GM18505 (cell line): ENCODE data around the gene TEX54.
"Not testable (repeated sequence)": the region's sequence is repeated elsewhere in the genome, so short reads cannot be mapped to it uniquely, and the experiment has no call there.

Source experiments
- ATAC-seq: cut with Tn5 transposase; IDR thresholded peaks from one replicate; pipeline ENCODE4 v1.9.1; 2021; ENCODE audit not compliant: unreplicated experiment
- POLR2A ChIP-seq: IDR thresholded peaks from 4 replicates; pipeline ENCODE4 v1.6.1; 2011; ENCODE audit warnings: borderline replicate concordance; ENCODE audit not compliant: insufficient read depth, insufficient read length; ENCODE audit errors: extremely low read depth

Gene TEX54

DNA sequence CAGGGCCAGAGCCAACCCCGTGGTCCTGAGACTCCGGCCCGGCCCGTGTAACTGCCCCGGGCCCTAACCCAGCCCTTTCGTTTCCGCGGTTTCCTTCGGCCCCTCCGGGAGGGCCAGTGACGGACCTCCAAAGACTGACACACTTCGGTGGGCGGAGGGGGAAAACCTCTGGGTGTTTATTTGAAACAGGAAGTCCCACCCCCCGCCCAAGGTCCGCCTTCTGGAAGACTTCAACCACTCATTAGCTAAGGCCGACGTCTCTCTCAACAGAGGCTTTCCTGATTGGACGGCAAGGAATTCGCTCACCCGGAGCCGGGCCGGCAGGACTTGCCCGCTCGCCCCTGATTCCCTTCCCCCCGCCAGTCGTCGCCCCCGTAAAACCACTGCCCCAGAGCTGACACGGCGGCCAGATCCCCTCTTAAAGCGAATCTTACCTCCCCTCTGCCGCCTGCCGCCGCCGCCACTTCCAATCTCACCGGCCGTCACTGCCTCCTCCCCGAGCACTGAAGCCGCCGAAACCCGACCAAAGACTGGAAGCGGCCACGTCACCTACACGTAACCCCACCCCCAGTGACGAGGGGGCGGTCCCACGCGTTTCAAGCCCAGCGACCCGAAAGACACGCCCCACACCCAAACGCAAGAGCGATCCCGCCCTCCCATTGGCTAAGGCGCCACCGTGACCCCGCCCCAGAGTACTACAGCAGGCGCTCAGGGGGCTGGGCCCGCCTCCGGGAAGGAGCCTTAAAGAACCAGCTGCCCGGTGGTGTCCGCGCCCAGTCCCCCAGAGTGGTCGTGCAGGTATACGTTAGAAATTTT, 913 bp downstream of the TEX54 start, which contains the start of gene STX5:
STX5 (minus strand) TSS at position 532 of the 816 bp plus-strand sequence. CDS start 808 bp downstream, outside the sequence.
- ATAC-seq: peak; percentile 83
- peak; percentile 81 for TF ChIP-seq POLR2A

- no peak for TF ChIP-seq POLR2A
- peak; percentile 6 for ATAC-seq
Measured at GRCh38 chr11:62830904-62831519, 1.6 kb downstream of the TEX54 start.

DNA sequence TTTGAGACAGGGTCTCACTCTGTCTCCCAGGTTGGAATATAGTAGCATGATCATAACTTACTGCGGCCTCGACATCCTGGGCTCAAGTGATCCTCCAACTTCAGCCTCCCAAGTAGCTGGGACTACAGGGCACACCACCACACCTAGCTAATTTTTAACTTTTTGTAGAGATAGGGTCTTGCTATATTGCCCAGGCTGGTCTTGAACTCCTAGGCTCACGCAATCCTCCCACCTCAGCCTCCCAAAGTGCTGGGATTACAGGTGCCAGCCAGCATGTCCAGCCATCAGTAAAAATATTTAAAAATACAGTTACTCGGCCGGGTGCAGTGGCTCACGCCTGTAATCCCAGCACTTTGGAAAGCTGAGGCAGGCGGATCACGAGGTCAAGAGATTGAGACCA, 4.5 kb downstream of the TEX54 start:
- ATAC-seq: not testable (repeated sequence)

DNA sequence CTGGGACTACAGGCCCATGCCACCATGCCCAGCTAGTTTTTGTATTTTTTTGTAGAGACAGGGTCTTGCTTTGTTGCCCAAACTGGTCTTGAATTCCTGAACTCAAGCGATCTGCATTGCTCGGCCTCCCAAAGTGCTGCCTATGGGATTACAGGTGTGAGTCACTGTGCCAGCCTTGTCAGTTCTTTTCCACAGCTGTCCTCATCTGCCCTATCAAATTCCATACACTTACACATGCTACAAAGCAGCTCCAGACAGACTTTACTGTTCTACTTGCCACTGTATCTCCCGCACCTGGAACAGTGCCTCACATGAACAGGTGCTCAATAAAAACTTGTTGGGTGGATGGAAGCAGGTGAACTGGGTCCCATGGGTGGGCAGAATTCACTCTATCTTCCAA, 9.0 kb downstream of the TEX54 start:
- no peak for TF ChIP-seq POLR2A
- no peak for ATAC-seq

DNA sequence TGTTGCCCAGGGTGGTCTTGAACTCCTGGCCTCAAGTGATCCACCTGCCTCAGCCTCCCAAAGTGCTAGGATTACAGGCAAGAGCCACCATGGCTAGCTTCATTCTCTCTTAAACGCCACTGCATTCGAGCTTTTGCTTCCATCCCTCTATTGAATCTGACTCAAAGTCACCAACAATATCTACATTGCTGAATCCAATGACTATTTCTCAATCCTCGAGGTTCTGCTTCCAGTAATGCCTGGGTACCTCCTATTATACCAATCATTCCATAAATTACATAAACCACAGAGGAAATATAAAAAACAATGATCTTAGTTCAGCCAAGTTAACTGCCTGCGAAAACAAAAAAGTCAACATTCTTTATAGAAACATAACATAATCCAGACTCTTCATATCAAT, 15.5 kb downstream of the TEX54 start:
- no peak for TF ChIP-seq POLR2A
- ATAC-seq: no peak

DNA sequence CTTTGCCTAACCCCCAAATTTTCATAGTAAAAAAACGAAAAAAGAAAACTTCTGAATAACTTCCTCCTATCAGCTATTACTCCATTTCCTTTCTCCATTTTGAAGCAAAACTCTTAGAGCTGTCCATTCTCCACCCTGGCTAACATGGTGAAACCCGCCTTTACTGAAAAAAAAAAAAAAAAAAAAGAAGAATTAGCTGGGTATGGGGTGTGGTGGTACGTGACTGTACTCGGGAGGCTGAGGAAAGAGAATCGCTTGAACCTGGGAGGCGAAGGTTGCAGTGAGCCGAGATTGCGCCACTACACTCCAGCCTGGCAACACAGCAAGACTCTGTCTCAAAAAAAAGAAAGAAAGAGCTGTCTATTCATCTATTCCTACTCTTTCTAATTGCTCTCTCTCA, 16.1 kb downstream of the TEX54 start:
- TF ChIP-seq POLR2A: no peak
- no peak for ATAC-seq

GRCh38 chr11:62811659-62812058, 21.0 kb downstream of the TEX54 start:
- ATAC-seq: no peak
- TF ChIP-seq POLR2A: no peak

DNA sequence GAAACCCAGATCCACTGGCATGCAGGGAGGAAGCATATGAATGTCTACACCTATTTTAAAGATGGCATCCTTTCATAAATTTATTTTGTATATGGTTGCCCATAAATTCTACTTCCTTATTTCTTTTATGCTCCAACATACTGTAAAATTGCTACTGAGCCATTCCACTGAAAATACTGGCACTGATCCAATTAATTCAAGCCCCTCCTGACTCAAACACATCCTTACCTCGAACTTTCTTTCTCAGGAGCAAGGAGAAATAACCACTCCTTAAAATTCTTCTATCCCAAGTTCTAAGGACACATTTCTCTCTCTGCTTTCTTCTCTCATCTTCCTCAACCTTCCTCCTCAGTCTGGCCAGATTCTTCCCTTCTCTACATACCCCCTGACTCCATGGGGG, 21.9 kb downstream of the TEX54 start:
- no peak for TF ChIP-seq POLR2A
- ATAC-seq: no peak

- TF ChIP-seq POLR2A: no peak
- ATAC-seq: no peak
Measured at GRCh38 chr11:62806611-62807121, 26.0 kb downstream of the TEX54 start.

DNA sequence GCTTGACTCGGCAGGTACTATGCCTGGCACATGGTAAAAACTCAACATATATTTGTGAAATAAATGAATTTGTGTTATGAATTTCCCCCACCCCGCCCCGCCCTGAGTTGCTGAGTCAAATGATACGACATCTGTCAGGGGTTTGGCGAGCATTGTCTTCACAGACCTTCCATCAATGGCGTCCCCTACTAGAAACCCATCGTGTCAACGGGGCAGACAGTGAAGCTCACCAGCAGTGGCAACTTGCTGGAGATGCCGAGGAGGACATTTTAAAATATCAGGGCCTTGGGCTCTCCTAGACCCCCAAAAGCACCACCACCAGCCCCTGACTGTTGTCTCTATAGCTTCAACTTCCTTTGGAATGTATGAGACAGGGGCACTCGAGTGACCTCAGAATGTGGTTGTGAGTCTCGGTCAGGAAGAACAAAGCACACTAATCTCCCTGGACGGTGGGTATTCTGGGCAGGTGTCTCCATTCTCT, 26.6 kb downstream of the TEX54 start:
- ATAC-seq: no peak
- no peak for TF ChIP-seq POLR2A

- ATAC-seq: peak; percentile 83
- TF ChIP-seq POLR2A: peak; percentile 100
Measured at GRCh38 chr11:62805076-62805892, 27.4 kb downstream of the TEX54 start, which contains the start of gene NXF1. NXF1 (minus strand) TSS chr11:62805440; CDS start chr11:62805356, 84 bp downstream.

GRCh38 chr11:62804310-62805075, 28.1 kb downstream of the TEX54 start:
- no peak for ATAC-seq
- TF ChIP-seq POLR2A: no peak
